Kidney epithelial cell (primary cell): ENCODE data around the gene GDF15. TPM values are rescaled to one million over a fixed set of nuclear protein-coding genes. Genes with fewer than 3 reads are reported as not detected.
A peak's percentile ranks its signal among the peaks of the same experiment; 100 is the strongest.

Experiments used
- DNase-seq: peaks from one replicate; pipeline ENCODE4 v3.0.0-alpha.2; 2010; ENCODE audit warnings: low read depth
- H3K27me3 ChIP-seq: 2 replicates; pipeline ENCODE4 v1.6.0; 2011; ENCODE audit warnings: low read length; ENCODE audit not compliant: control insufficient read depth, insufficient read depth
- H3K36me3 ChIP-seq: 2 replicates; pipeline ENCODE4 v1.5.1; 2011; ENCODE audit warnings: low read length; ENCODE audit not compliant: control insufficient read depth, insufficient read depth
- H3K4me3 ChIP-seq: 2 replicates; pipeline ENCODE4 v1.5.1; 2011; ENCODE audit warnings: low read depth, mild to moderate bottlenecking, control low read depth, low read length
- total RNA-seq: library from RNA; depleted of rRNA; stranded (reverse); fragments of >200 nt; gene quantifications from 2 replicates; pipeline ENCODE4 v1.2.3, GENCODE V29; 2015
- TF ChIP-seq, protein P1 (sequence below): IDR thresholded peaks from 2 replicates; pipeline ENCODE4 v1.5.1; 2011; ENCODE audit warnings: mild to moderate bottlenecking, moderate library complexity, low read length, control low read depth, inconsistent platforms; ENCODE audit not compliant: insufficient read depth, poor library complexity, severe bottlenecking

Gene GDF15
- total RNA-seq, 1 donor from 2014 or later, result 637 TPM

DNA sequence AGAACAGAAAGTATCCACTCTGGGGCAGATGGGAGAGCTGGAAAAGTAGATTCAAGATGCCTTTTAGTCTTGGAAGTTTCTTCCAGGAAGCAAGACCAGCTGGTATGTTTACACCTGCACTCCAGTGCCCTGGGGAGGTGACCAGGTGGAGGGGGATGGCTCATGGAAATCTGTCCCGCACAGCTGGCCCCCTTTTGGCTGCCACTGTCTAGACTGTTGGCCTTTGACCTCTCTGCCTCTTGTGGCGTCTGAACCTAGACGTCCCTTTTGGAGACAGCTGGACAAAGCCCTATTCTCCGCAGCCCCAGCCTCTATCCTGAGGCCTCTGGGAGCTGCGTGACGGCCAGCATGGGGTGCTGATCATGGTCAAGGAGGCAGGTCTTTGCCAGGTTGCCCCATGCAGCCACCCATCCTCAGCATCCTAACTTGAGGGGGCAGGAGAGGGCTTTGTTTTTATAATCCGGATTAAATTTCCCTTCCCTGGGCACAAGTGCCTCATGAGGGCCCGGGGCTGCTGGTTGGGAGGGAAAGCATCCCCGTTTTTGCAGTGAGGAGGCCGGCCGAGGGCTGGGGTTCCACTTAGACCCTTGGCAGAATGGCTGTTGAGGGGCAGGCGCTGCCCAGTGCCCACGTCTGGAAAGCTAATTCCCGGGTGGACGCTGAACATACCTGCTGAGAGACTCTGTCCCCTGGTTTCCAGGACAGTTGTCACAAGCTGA is 17.3 kb upstream of the GDF15 start:
- no peaks in the 10 kb centered on the region for H3K27me3 ChIP-seq
- TF ChIP-seq, protein P1, sequence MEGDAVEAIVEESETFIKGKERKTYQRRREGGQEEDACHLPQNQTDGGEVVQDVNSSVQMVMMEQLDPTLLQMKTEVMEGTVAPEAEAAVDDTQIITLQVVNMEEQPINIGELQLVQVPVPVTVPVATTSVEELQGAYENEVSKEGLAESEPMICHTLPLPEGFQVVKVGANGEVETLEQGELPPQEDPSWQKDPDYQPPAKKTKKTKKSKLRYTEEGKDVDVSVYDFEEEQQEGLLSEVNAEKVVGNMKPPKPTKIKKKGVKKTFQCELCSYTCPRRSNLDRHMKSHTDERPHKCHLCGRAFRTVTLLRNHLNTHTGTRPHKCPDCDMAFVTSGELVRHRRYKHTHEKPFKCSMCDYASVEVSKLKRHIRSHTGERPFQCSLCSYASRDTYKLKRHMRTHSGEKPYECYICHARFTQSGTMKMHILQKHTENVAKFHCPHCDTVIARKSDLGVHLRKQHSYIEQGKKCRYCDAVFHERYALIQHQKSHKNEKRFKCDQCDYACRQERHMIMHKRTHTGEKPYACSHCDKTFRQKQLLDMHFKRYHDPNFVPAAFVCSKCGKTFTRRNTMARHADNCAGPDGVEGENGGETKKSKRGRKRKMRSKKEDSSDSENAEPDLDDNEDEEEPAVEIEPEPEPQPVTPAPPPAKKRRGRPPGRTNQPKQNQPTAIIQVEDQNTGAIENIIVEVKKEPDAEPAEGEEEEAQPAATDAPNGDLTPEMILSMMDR, result no peak
- H3K36me3 ChIP-seq, result no peaks in the 10 kb centered on the region
- no peak overlapping the region for H3K4me3 ChIP-seq
- no peak for DNase-seq

DNA sequence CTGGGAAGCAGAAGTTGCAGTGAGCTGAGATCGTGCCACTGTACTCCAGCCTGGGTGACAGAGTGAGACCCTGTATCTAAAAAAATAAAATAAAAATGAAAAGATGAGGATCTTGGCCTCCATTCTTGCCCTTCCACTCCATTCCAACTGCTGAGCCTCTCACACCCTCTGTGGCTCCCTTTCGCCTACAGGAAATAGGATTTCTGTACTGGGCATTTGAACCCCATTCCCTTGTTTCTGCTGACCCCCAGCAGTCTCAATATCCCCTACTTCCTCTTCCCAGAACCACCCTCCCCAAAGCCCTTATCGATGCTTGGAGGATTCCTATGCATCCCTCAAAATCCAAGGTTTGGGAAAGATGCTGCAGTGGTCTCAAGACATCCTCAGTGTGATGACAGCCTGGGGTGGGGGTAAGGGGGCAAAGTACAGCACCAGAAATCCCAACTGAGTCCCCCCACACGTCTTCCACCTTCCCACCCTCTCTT is 12.5 kb upstream of the GDF15 start:
- Histone ChIP-seq H3K27me3 (no peaks in the 10 kb centered on the region), H3K36me3 (no peaks in the 10 kb centered on the region), H3K4me3 (no peak overlapping the region)
- DNase-seq, result no peak
- TF ChIP-seq, protein P1, result no peak

DNA sequence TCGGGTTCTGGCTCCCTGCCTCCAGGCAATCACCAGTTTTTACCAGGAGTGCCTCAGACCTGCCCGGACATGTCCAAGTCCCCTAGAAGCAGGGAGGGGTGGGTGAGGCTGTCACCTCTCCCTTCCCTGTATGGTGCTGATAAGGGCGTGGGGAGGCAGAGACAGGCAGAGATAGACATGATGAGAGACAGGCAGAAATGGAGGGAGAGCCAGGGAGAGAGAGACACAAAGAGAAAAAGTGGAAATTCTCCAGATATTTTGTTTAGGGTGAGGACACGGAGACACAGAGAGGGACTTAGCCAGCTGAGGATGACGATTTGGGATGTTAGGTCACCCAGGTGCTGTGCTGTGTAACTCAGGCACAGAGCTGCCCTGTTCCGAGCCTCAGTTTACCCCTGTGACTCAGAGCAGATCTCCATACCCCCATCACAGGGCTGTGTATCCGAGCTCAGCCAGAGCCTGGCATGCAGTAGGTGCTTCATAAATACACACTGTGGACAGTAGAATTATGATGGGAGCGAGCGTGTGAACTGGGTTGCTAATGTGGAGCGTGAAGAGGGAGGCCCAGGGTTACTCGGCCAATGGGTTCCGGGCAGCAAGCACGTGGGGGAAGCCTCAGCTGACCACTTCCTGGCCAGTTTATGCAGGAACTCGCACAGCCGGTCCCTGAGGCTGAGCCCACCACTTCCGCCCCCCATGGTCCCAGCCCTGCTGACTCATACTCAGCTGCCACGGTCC is 11.9 kb upstream of the GDF15 start:
- Histone ChIP-seq H3K27me3 (no peaks in the 10 kb centered on the region), H3K36me3 (no peaks in the 10 kb centered on the region), H3K4me3 (no peak overlapping the region)
- peak; percentile 98 for DNase-seq
- TF ChIP-seq, protein P1, result no peak

DNA sequence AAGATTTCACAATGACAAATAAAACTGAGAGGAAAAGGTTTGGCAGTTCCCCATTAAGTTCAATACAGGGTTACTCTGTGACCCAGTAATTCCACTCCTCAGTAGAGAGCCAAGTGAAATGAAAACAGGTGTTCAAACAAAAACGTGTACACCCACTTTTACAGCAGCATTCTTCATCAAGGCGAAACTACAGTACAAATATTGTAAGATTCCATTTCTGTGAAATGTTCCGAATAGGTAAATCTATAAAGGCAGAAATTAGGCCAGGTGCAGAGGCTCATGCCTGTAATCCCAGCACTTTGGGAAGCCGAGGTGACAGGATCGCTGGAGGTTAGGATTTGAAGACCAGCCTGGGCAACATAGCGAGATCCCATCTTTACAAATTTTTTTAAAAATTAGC is 8.9 kb upstream of the GDF15 start:
- no peak for DNase-seq
- TF ChIP-seq, protein P1, result no peak
- H3K27me3 ChIP-seq, result no peaks in the 10 kb centered on the region
- no peak overlapping the region for H3K4me3 ChIP-seq
- H3K36me3 ChIP-seq, result no peaks in the 10 kb centered on the region

DNA sequence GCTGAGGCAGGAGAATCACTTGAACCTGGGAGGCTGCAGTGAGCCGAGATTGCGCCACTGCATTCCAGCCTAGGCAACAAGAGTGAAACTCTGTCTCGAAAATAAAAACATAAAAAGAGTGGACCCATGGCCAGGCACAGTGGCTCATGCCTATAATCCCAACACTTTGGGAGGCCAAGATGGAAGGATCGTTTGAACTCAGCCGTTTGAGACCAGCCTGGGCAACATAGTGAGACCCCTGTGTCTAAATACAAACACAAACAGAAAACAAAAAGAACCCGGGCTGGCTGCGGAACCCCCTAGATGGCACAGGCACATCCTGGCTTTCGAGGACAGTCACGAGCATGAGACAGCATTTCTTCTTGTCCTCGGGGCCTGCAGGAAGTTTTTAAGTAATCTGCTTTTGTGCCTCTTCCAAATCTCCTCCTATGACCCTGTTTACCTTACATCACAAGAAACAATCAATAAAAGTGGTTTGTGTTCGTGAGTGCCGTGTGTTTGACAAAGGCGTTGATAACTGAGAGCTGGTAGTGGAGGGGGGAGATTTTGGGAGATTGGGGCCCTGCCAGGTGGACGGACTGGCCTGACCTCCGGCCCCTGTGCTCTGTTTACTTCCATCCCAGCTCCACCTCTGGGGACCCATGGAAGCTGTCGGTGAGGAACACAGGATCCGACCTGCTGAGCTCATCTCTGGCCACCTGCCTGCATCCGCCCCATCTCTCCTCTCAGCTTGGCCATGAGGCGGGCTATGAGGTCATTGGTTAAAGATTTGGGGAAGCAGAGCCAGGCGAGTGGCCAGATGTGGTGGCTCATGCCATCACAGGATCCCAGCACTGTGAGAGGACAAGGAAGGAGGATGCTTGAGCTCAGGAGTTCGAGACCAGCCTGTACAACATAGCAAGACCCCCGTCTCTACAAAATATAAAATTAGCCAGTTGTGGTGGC is 5.9 kb upstream of the GDF15 start:
- no peak overlapping the region for H3K4me3 ChIP-seq
- no peaks in the 10 kb centered on the region for H3K27me3 ChIP-seq
- TF ChIP-seq, protein P1, result no peak
- no peak for DNase-seq
- no peaks in the 10 kb centered on the region for H3K36me3 ChIP-seq
